ENCODE data around the gene ZNF618.

GRCh38 chr9:114051281-114051680 lies 175.2 kb downstream of the ZNF618 start:
- no peak for TF ChIP-seq CTCF (IDR thresholded peaks at IDR 0.05)
- no peak for TF ChIP-seq EP300 (IDR thresholded peaks at IDR 0.05)

Measured in ovary (tissue), 3 donors.